GM23338 (cell line): ENCODE results near the gene HIP1. TPM values are rescaled to one million over a fixed set of nuclear protein-coding genes. Genes with fewer than 3 reads are reported as not detected.

Experiments
- ATAC-seq: fragments of 200-7000 bp; cut with Tn5 transposase; 3 replicates; pipeline ENCODE4 v1.9.1; 2020
- DNase-seq: peaks from one replicate; pipeline ENCODE4 v3.0.0-alpha.2; 2015; ENCODE audit warnings: low spot score
- H2AFZ ChIP-seq: fragments of 200-600 bp; sonication (generic); 2 replicates; pipeline ENCODE4 v1.8.0; 2016; ENCODE audit warnings: antibody characterized with exemption, mild to moderate bottlenecking, moderate library complexity
- H3F3A ChIP-seq: fragments of 200-600 bp; sonication (generic); replicated peaks from 2 replicates; pipeline ENCODE4 v1.8.0; 2017; ENCODE audit warnings: antibody characterized with exemption, mixed run types, low read depth
- H3K27ac ChIP-seq: fragments of 200-600 bp; sonication (generic); 2 replicates; pipeline ENCODE4 v1.6.1; 2016; ENCODE audit warnings: low read depth
- H3K27me3 ChIP-seq: fragments of 200-600 bp; sonication (generic); 2 replicates; pipeline ENCODE4 v1.8.0; 2016; ENCODE audit warnings: mild to moderate bottlenecking, mixed run types, moderate library complexity; ENCODE audit not compliant: insufficient read depth
- H3K36me3 ChIP-seq: fragments of 200-600 bp; sonication (generic); 2 replicates; pipeline ENCODE4 v1.8.0; 2016; ENCODE audit warnings: mild to moderate bottlenecking; ENCODE audit not compliant: insufficient read depth
- H3K4me1 ChIP-seq: fragments of 200-600 bp; sonication (generic); 2 replicates; pipeline ENCODE4 v1.8.0; 2016; ENCODE audit warnings: mild to moderate bottlenecking, moderate library complexity; ENCODE audit not compliant: insufficient read depth
- H3K4me2 ChIP-seq: fragments of 200-600 bp; sonication (generic); 2 replicates; pipeline ENCODE4 v1.7.1; 2017; ENCODE audit warnings: mixed run types
- H3K4me3 ChIP-seq: fragments of 200-600 bp; sonication (generic); 2 replicates; pipeline ENCODE4 v1.6.1; 2016; ENCODE audit warnings: mixed run types
- H3K79me2 ChIP-seq: fragments of 200-600 bp; sonication (generic); replicated peaks from 2 replicates; pipeline ENCODE4 v1.8.0; 2017; ENCODE audit warnings: mild to moderate bottlenecking; ENCODE audit not compliant: insufficient read depth
- H3K9me2 ChIP-seq: fragments of 200-600 bp; sonication (generic); 2 replicates; pipeline ENCODE4 v1.8.0; 2017; ENCODE audit not compliant: insufficient read depth
- H4K20me1 ChIP-seq: fragments of 200-600 bp; sonication (generic); replicated peaks from 2 replicates; pipeline ENCODE4 v1.8.0; 2017; ENCODE audit warnings: mild to moderate bottlenecking; ENCODE audit not compliant: insufficient read depth
- H3K27ac Mint-ChIP-seq: 2 replicates; pipeline ENCODE4 v1.8.0; 2020; ENCODE audit warnings: inconsistent platforms, mild to moderate bottlenecking, moderate library complexity, mixed read lengths
- H3K27me3 Mint-ChIP-seq: 3 replicates; pipeline ENCODE4 v1.8.0; 2022; ENCODE audit warnings: low read depth, mild to moderate bottlenecking, moderate library complexity, mixed read lengths, inconsistent platforms; ENCODE audit not compliant: insufficient read depth, poor library complexity
- H3K36me3 Mint-ChIP-seq: 3 replicates; pipeline ENCODE4 v1.8.0; 2021; ENCODE audit warnings: low read depth, mild to moderate bottlenecking, inconsistent platforms, moderate library complexity, mixed read lengths
- H3K4me1 Mint-ChIP-seq: 3 replicates; pipeline ENCODE4 v1.8.0; 2020; ENCODE audit warnings: mild to moderate bottlenecking, inconsistent platforms, mixed read lengths
- H3K4me3 Mint-ChIP-seq: 3 replicates; pipeline ENCODE4 v1.8.0; 2021; ENCODE audit warnings: moderate library complexity, mild to moderate bottlenecking, inconsistent platforms, mixed read lengths
- H3K9me3 Mint-ChIP-seq: 3 replicates; pipeline ENCODE4 v1.8.0; 2020; ENCODE audit warnings: moderate library complexity, mild to moderate bottlenecking, inconsistent platforms, mixed read lengths
- CREB1 ChIP-seq: fragments of 250-450 bp; sonication (Bioruptor Pico); IDR thresholded peaks from 2 replicates; pipeline ENCODE4 v1.5.0; 2020; ENCODE audit warnings: low read depth, mild to moderate bottlenecking, moderate library complexity
- EZH2 ChIP-seq: fragments of 200-600 bp; sonication (generic); IDR thresholded peaks from one replicate; pipeline ENCODE4 v1.8.0; 2017; ENCODE audit warnings: antibody characterized with exemption, mild to moderate bottlenecking, low read depth; ENCODE audit not compliant: unreplicated experiment
- EZH2phosphoT487 ChIP-seq: fragments of 200-600 bp; sonication (generic); IDR thresholded peaks from one replicate; pipeline ENCODE4 v1.8.1; 2018; ENCODE audit warnings: antibody characterized with exemption; ENCODE audit not compliant: unreplicated experiment
- JUNB ChIP-seq: IDR thresholded peaks from one replicate; pipeline ENCODE4 v1.6.1; 2016; ENCODE audit warnings: antibody characterized with exemption; ENCODE audit not compliant: unreplicated experiment
- NANOG ChIP-seq: IDR thresholded peaks from 2 replicates; pipeline ENCODE4 v1.6.1; 2016; ENCODE audit warnings: antibody characterized with exemption, borderline replicate concordance
- POLR2AphosphoS5 ChIP-seq: IDR thresholded peaks from 2 replicates; pipeline ENCODE4 v1.6.1; 2016; ENCODE audit warnings: antibody characterized with exemption, low read depth
- STAT1 ChIP-seq: IDR thresholded peaks from one replicate; pipeline ENCODE4 v1.6.1; 2016; ENCODE audit warnings: antibody characterized with exemption; ENCODE audit not compliant: unreplicated experiment
- ZNF114 ChIP-seq: fragments of 250-450 bp; sonication (Bioruptor Pico); IDR thresholded peaks from 2 replicates; pipeline ENCODE4 v1.5.0; 2020; ENCODE audit warnings: mild to moderate bottlenecking, moderate library complexity
- ZNF462 ChIP-seq: fragments of 250-450 bp; sonication (Bioruptor Pico); IDR thresholded peaks from 2 replicates; pipeline ENCODE4 v1.5.0; 2020; ENCODE audit warnings: mild to moderate bottlenecking, moderate library complexity
- polyA plus RNA-seq: library from polyadenylated mRNA; unstranded; fragments of >200 nt; fragmentation: Nextera tagmentation; extraction: Ambion mirVana; gene quantifications from 2 replicates; pipeline ENCODE4 v1.2.1, GENCODE V29; 2016
- total RNA-seq: library from RNA; depleted of rRNA; stranded (reverse); fragments of >200 nt; shearing (Covaris generic); gene quantifications from 2 replicates; pipeline ENCODE4 v1.2.3, GENCODE V29; 2014

The HIP1 gene
- total and polyA plus RNA-seq, 2 experiments from 2014 or later: 24.9 to 80.8 TPM

GRCh38 chr7:75590373-75591005 lies 148.3 kb downstream of the HIP1 start:
- H3K36me3 Mint-ChIP-seq: peaks cover 85% of the 10 kb centered on the region
- DNase-seq (no peak), ATAC-seq (no peak)
- Histone ChIP-seq H3K9me2 (no peaks in the 10 kb centered on the region), H2AFZ (no peak overlapping the region), H4K20me1 (0 out of 2 replicates have a peak, but pooled peaks cover 7% of the 10 kb centered on the region), H3K4me1 (no peaks in the 10 kb centered on the region), H3K4me3 (no peak overlapping the region), H3F3A (0 out of 2 replicates have a peak, but pooled peaks cover 11% of the 10 kb centered on the region), H3K27me3 (no peaks in the 10 kb centered on the region), H3K4me2 (no peak overlapping the region), H3K79me2 (no peaks in the 10 kb centered on the region), H3K27ac (no peak overlapping the region), H3K36me3 (peaks cover 26% of the 10 kb centered on the region)
- H3K4me3 Mint-ChIP-seq: no peak overlapping the region
- peaks cover 5% of the 10 kb centered on the region for H3K27me3 Mint-ChIP-seq
- no peak overlapping the region for H3K27ac Mint-ChIP-seq
- no peaks in the 10 kb centered on the region for H3K9me3 Mint-ChIP-seq
- TF ChIP-seq ZNF114: no peak
- TF ChIP-seq EZH2: no peak
- no peak for TF ChIP-seq EZH2phosphoT487
- TF ChIP-seq NANOG: no peak
- TF ChIP-seq POLR2AphosphoS5: no peak
- no peak for TF ChIP-seq CREB1 (CRISPR knock-in tag)
- TF ChIP-seq ZNF462 (CRISPR knock-in tag): no peak
- no peak for TF ChIP-seq STAT1
- no peak for TF ChIP-seq JUNB
- H3K4me1 Mint-ChIP-seq: peaks cover 2% of the 10 kb centered on the region; the same call in 1 of the 3 replicates
